Measurements from ENCODE around the gene CEP112. TPM values are rescaled to one million over a fixed set of nuclear protein-coding genes. Genes with fewer than 3 reads are reported as not detected.

Gene CEP112
- polyA plus RNA-seq, 4 donors: 11.3 to 17.8 (median 16.9) TPM

DNA sequence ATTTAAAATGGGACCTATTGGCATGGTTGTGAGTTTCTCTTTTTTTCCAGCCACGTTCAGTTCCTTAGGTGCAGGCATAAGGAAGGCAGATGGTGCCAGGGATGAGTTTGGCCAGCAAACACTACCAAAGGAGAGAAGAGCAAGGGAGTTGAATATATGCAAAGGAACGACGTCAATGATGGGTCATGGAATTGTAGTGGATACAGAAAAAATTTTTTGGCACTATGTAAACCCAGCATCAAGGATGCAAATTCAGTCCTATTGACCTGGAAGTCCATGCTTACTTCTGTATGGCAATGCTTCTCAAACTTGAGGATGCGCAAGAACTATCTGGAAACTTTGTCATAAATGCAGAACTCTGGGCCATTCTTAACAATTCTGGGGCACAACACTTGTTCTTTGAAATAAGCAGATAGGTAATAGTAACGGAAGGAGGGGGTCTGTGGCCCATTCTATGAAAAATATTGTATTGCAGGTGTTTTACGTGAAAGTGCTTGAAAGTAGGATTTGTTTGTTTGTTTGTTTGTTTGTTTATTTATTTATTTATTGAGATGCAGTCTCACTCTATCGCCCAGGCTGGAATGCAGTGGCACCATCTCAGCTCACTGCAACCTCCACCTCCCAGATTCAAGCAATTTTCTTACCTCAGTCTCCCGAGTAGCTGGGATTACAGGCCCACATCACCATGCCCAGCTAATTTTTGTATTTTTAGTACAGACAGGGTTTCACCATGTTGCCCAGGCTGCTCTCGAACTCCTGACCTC lies 19.3 kb upstream of the CEP112 start:
- DNase-seq (ENCODE audit: low read depth in 4 of 4, low spot score in 3 of 4): no peak

DNA sequence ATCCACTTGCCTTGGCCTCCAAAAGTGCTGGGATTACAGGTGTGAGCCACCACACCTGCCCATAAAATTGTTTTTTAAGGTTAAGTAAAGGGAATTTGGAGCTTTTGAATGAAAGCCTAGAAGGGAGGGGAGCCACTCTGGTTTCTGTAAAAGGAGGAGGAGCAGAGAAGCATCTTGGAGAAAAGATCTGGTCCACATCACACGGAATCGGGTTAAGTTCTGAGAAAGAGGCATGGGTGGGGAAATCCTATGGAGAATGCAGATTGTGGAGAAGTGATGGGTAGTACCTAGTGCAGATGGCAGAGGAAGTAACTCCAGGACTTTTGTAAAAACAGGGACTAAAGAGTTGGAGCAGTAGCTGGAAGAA lies 18.3 kb upstream of the CEP112 start:
- no peak for DNase-seq (ENCODE audit: low read depth in 4 of 4, low spot score in 3 of 4)

GRCh38 chr17:66207936-66208335 lies 16.0 kb upstream of the CEP112 start:
- no peak for DNase-seq (ENCODE audit: low read depth in 4 of 4, low spot score in 3 of 4)

DNA sequence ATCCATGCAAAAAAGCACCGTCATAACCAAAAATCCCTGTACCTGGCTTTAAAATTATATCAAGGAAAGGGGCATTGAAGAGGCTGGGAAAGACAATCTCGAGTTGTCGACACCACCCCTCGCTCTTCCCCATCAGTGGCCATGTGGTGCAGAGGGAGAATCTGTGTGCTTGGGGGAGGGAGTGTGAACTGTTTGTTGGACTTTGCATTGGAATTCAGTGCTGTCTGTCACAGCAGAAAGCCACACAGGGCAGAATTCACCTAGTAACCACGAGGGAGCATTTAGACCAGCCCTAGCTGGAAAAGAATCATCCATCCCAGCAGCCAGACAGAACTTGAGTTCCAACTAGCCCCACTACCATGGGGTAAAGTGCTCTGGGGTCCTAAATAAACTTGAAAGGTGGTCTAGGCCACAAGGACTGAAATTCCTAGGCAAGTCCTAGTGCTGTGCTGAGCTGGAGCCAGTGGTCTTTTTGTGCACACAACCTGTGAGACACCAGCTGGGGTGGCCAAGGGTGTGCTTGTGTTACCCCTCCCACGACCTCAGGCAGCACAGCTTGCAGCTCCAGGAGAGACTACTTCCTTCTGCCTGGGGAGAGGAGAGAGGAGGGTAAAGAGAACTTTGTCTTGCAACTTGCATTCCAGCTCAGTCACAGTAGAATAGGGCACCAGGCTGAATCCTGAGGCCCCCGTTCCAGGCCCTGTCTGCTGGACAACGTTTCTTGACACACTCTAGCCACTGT lies 11.5 kb upstream of the CEP112 start:
- no peak for DNase-seq (ENCODE audit: low read depth in 4 of 4, low spot score in 3 of 4)

GRCh38 chr17:66200685-66201092 lies 8.8 kb upstream of the CEP112 start:
- peak in 3 of 4 donors; percentile 36 to 57 (median 48) for DNase-seq (ENCODE audit: low read depth in 4 of 4, low spot score in 3 of 4)

DNA sequence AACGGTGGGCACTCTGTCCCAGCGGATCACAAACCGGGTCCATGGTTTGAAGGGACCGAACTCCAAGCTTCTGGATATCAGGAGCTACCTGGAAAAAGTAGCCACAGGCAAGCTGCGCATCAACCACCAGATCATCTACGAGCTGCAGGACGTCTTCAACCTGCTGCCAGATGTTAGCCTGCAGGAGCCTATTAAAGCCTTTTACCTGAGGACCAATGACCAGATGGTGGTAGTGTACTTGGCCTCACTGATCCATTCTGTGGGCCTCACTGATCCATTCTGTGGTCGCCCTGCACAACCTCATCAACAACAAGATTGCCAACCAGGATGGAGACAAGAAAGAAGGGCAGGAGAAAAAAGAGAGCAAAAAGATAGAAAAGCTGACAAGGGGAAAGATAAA lies 6.3 kb upstream of the CEP112 start:
- no peak for DNase-seq (ENCODE audit: low read depth in 4 of 4, low spot score in 3 of 4)

DNA sequence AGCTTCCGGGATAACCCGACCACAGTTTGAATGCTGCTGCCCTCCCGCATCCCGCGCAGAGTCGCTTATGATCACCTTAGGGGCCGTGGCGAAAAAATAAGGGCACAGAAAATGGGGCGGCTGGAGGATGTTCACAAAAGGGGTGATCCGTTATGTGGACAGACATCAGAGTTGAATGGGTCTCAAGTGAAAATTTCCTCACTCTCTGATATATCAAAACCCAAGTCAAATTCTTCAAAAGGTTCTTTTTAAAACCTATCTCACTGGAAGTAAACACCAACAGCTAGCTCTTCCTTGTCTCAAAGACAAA lies 400 bp upstream of the CEP112 start:
- DNase-seq (ENCODE audit: low read depth in 4 of 4, low spot score in 3 of 4): no peak

GRCh38 chr17:66190738-66191592 lies 968 bp downstream of the CEP112 start:
- peak in 1 of 4 donors; percentile 8 for DNase-seq (ENCODE audit: low read depth in 4 of 4, low spot score in 3 of 4)

GRCh38 chr17:66187718-66188117 lies 4.2 kb downstream of the CEP112 start:
- no peak for DNase-seq (ENCODE audit: low read depth in 4 of 4, low spot score in 3 of 4)

DNA sequence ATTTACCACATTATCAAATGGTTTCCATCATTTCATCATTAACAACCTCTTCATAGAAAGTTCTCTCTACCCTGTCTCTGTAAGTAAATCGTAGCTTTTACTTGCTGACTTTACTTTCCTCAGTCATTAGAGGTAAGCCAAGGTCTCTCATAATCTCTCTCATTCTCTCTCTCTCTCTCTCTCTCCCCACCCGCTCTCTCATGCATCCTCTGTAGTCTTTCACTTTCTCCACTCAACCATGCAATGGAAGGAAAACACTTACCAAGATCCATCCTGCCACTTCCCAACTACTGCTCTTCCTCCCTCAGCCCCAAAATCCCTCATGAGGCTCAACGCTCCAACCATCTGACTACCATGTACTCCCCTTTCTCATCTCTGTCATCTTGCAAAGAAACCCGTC lies 6.1 kb downstream of the CEP112 start:
- no peak for DNase-seq (ENCODE audit: low read depth in 4 of 4, low spot score in 3 of 4)

GRCh38 chr17:66184392-66184791 lies 7.5 kb downstream of the CEP112 start:
- DNase-seq (ENCODE audit: low read depth in 4 of 4, low spot score in 3 of 4): no peak

DNA sequence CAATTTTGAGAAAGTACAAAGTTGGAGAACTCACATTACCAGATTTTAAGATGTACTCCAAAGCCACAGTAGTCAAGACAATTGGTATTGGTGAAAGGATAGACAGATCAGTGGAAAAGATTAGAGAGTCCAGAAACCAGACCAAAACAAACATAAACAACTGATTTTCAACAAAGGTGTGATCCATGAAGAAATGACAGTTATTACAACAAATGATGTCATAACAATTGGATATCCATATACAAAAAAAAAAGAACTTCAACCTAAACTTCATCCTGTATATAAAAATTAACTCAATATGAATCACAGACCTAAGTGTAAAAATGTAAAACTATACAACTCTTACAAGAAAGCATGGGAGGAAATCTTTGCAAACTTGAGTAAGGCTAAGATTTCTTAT lies 8.4 kb downstream of the CEP112 start:
- DNase-seq (ENCODE audit: low read depth in 4 of 4, low spot score in 3 of 4): no peak

DNA sequence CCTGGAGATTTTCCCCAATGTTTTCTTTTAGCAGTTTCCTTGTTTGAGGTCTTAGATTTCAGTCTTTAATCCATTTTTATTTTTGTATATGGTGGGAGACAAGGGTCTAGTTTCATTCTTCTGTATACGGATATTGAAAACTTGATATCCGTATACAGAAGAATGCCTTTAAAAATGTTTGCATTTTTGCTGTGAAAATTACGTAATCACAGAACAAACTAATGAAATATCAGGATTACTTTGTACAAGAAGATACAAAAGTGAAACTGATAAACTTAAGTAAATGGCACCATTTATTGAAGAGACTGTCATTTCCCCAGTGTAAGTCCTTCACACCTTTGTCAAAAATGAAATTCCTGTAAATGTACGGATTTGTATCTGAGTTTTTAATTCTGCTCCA lies 13.3 kb downstream of the CEP112 start:
- no peak for DNase-seq (ENCODE audit: low read depth in 4 of 4, low spot score in 3 of 4)

DNA sequence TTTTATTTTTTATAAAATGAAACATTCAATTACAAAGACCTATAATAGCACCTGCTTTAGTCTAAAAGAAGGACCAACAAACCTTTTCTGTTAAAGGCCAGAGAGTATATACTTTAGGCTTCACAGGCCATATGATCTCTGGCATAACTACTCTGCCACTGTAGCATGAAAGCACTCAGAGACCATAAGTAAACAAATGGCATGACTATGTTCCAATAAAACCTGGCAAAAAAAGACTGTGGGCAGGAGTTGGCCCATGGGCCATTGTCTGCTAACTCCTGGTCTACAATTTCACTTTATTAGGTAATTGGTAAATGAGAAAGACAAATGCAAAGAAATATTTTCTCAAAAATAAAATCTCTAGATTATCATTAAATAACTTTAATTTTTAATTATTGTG lies 14.9 kb downstream of the CEP112 start:
- no peak for DNase-seq (ENCODE audit: low read depth in 4 of 4, low spot score in 3 of 4)

GRCh38 chr17:66175892-66176291 lies 16.0 kb downstream of the CEP112 start:
- DNase-seq (ENCODE audit: low read depth in 4 of 4, low spot score in 3 of 4): peak in 1 of 4 donors; percentile 2

DNA sequence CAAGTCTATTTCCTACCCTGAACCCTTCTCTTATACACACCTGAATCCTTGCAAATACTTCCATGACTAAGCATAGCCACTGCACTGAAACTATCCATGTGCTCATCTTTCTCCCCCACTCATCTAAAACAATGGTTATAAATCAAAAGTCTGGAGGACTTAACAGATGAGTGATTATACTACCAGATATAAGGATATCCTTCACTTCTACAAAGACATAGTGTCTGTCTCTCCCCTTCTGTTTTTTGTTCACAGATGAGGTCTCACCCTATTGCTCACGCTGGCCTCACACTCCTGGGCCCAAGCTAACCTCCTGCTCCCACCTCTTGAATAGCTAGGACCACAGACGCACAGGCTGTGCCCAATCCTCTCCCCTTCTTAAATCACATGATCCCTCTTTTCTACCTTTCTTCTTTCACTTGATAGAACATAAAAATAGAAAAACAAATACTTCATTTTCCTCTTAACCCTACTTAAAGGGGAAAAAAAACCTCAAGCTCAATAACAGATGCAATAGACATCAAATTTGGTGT lies 19.2 kb downstream of the CEP112 start:
- no peak for DNase-seq (ENCODE audit: low read depth in 4 of 4, low spot score in 3 of 4)

GRCh38 chr17:66172144-66172543 lies 19.8 kb downstream of the CEP112 start:
- no peak for DNase-seq (ENCODE audit: low read depth in 4 of 4, low spot score in 3 of 4)

DNA sequence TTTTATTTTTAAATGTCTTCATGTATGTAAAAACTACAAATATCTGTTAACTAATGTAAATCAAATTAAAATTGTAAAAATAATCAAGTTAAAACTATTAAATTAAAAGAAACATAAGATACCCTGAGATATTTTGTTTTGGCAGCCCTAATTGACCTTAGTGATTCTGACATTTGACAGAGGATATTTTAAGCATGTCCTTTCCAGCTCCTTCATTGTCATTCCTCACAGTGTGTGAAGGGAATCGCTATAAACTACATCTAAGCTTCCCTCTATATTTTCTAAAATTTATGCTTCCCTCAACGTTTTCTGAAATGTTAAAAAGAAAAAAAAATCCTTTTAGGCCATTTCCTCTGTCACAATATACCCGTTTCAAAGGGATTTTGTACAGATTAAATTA lies 20.2 kb downstream of the CEP112 start:
- no peak for DNase-seq (ENCODE audit: low read depth in 4 of 4, low spot score in 3 of 4)

DNA sequence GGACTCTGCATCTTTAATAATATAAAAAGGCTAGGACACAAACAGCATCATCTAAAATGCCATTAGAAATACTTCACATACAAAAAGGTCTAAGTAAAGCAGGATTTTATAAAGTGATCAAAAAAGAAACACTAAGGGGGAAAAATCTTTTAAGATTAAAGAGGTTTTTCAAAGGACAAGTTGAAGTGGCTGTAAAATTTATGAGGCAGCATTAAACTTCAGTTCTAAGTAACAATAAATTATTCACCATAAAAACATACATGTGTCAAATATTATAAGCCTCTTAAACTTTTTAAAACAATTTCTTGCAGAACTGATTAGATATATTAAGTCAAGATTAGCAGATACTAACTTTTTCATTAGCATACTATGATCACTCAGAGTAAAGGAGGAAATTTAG lies 20.8 kb downstream of the CEP112 start:
- DNase-seq (ENCODE audit: low read depth in 4 of 4, low spot score in 3 of 4): no peak

GRCh38 chr17:66169839-66170238 lies 22.1 kb downstream of the CEP112 start:
- DNase-seq (ENCODE audit: low read depth in 4 of 4, low spot score in 3 of 4): no peak

DNA sequence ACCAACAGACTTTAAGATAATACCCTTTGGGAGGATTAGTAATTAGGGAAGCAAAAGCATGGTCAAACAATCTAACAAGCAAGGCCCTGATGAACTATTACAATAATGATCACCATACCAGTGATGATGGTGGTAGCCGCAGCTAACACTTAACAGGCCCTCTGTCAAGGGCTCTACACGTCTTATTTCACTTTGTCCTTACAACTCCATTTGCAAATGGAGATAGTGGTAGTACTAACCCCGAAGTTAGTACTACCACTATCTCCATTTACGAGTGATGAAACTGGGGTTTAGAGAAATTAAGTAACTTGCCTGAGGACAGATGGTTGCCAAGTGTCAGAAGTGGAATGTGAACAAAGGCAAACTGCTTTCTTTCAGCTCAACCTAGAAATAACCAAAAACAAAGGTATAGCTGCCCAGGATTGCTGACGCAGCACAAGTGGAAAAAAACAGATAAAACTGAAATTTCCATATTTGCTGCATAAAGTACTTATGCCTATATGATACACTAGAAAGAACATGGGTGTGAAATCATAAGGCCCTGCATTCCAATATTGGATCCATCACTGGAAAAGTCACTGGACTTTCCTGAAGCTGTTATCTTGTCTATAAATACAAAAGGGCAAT lies 24.6 kb downstream of the CEP112 start:
- no peak for DNase-seq (ENCODE audit: low read depth in 4 of 4, low spot score in 3 of 4)
